GM18508 (cell line): Measurements from ENCODE around the gene HSD11B1.

Experiments
- ATAC-seq: cut with Tn5 transposase; IDR thresholded peaks from one replicate; pipeline ENCODE4 v1.9.1; 2021; ENCODE audit warnings: moderate number of reproducible peaks; ENCODE audit not compliant: insufficient read depth, unreplicated experiment

The HSD11B1 gene

DNA sequence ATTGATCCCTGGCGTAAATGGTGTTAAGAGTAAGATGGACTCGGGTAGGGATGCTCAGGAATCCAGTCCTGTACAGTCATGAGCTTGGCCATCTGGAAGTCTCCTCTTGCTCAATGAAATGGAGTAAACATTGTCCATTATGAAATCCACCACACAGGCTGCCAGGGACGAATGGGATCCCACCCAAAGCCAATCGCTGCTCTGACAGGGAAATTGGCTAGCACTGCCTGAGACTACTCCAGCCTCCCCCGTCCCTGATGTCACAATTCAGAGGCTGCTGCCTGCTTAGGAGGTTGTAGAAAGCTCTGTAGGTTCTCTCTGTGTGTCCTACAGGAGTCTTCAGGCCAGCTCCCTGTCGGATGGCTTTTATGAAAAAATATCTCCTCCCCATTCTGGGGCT, at the start of gene HSD11B1:
Gene HSD11B1, plus strand, starts transcription at position 263 of the 400 bp plus-strand sequence. Its CDS starts 97 bp downstream, at position 360.
- ATAC-seq: no peak

DNA sequence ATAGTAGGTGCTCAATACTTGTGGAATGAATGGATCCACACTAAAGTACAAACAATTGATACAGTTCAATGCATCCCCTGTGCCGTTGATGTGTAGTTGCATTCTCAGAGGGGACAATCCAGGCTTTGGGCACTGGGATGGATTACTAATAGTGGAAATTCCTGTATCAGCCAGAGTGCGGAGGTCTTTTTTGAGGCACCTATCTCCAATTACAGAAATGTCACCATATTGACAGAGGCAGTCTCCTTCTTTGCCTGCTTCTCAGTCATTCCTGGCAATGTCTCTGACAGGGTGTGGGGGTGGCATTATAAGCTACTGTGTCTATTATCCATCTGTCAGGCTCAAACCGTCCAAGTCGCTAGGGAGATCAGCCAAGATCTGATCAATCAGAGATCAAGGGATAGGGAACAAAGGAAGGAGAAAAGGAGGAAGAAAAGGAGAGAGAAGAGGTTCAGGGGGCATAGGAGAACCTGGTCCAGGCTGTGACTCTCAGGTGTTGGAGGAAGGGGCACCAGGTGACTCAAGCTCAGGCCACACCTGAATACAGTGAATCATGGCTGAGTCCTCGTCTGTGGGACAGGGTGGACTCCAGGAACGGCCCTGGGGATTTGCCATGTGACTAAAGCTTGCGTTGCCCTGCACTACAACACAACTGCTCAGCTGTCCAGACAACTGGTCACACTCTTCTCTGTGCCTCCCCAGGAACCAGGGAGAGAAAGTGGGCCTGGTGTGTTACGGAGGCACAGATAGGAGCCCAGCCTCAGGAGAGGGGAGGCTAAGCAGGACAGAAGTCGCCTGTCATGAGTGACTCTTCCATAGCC, 49.0 kb upstream of the HSD11B1 start:
- no peak for ATAC-seq

DNA sequence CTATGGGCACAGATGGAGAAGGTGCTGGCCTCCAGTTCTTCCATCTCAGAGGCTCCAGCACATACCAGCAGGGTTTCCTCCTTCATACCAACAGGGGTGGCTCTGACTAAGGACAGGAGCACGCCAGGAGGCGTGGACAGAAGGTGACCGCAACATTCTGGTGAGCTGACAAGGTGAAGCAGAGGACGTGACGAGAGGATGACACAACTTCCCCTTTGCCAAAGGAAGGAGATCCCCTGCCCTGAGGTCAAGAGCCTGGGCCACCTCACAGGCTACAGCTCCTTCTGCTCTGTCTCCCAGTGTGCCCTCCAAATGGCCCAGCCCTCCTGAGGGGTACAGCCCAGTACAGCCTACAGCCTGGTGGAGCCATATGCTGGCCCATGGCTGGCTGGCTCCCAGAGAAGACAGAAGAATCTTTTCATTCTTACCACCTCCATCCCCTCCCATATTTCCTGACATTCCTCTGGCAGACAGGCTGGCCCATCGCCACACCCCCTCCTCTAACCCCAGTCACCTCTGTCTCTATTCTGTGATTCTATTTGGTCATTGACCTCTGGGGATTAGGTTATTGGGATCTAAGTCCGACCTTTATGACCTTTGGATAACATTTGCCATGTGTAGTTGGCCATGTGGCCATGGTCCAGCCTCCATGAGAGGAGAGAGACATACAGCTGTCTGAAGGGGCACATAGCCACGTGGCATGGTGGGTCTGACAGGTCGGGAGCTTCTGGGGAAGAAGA, 47.3 kb upstream of the HSD11B1 start:
- peak; percentile 39 for ATAC-seq

DNA sequence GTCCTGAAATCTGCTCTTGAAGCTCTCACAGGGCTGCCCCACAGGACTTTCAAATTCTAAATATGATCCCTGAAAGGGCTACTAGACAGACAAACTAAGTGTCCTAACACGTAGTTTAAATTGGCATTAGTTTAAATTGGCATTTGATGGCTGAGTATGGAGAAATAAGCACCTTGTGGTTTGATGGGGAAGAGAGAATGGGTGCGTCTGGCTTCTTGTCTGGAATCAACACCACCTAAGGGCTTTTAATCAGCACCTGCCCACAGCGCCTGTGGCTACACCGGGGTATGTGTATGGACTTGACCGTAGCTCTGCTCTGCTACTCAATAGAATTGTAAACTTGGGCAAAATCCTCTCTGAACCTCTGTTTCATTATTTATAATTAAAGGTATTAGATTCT, 46.7 kb upstream of the HSD11B1 start:
- no peak for ATAC-seq

DNA sequence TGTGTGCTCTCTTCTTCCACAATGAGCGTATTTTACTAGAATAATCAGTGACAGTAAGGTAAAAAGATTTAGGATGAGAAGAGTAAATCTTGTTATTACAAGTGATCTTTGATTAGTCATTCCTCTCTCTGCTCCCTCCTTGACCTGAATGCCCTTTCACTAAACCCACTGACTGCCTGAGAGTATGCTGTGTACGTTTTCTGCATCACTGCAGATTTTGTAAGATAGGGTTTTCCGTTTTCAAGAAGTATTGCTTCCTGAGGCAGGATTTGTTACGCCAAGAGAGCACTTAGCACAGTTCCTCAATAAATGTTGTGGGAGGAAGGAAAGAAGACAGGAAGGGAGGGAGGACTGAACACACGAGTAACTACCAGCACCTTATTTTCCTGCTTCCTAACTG, 44.7 kb upstream of the HSD11B1 start:
- ATAC-seq: peak; percentile 85

DNA sequence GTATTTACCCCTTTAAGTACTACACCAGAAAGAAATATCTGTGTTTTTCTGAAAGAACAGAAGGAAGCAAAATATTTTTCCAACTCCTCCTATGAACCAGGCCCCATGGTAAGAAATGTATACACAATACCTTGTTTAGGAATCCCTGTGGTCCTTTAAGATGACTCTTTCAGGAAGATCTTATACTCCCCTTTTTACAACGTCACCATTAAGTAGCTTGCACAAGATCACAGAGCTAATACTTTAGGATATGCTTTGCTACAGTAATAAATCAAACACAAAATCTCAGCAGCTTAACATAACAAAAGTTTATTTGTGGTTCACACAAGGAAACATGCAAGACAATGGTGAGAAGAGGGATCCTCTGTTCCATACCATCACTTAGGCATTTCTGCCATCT, 43.6 kb upstream of the HSD11B1 start:
- no peak for ATAC-seq

DNA sequence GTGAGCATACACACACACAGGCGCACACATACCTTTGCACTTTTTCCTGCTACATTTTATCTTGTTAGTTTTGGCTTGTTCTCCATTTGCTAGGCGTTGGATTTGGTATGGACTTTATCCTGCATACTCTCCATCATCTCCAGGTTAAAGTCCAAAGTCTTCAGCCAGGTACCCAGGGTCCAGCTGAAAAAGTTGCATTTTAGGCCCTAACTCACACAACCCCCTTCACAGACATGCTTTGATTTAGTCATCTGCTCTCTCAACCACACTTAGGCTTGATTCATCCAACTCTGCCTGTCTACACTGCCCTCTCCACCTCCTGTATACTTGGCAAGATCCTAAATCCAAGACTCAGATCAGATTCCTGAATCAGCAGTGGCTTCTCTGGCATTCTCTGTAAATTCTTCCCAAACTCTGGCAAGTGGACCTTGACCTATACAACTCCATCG, 41.7 kb upstream of the HSD11B1 start:
- ATAC-seq: no peak

DNA sequence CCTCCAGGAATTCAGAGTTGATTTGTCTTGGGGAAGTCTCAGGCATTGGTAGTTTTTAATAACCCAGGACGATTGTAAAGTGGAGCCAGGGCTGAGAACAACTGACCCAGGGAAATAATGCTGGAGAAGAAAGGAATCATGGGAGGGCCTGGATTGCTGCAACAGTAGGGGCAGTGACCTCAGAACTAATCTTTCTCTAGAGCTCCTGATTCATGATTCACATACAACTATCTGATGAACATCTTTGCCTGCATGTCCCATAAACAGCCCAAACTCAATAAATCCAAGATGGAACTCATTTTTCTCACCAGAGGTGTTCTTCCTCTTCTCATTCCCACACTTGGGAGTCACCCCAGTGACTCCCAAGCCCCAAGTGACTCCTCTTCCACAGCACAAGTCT, 37.5 kb upstream of the HSD11B1 start:
- no peak for ATAC-seq

DNA sequence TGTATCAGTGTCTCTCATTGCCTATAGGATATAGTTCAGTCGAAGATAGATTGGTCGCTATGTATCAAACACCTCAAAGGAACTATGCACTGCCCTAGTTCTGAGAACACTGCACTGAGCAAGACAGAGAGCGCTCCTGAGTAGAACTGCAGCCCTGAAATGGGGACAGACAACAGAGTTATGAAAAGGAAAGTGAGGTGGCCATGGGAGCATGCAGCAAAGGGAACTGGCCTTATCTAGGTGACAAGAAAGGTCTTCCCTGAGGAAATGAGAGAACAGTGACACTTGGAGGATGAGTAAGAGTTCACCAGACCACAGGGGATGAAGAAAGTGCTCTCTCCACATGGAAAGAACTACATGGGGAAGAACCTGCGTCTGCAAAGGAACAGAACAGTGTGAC, 36.9 kb upstream of the HSD11B1 start:
- no peak for ATAC-seq

DNA sequence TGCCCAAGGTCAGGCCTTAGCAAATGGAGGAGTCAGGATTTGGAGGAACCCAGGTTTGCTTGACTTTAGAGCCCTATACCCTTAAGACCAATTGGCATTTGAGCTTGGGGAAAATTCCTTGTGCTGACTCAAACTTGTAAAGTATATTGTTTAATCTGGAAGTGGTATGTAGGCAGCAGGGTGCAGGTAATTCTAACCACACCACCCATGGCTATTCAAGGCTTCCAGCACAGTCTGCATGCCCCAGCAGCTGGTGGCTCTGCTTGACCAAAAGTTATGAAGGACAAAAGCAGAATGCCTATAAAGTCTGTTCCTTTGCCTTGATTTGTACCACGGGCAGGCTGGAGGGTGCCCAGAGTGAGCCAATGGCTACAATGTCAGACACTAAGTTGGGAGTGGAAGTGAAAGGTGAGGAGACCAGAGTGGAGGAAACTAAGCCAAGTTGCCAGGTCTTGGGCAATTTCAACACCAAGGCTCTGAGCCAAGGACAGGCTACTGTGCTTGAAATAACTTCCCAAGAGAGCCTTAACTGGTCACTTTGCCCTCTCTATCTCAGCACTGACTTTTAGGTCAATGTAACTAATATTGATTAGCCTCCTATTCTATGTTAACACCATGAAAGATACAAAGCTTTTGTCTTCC, 34.1 kb upstream of the HSD11B1 start:
- ATAC-seq: no peak

DNA sequence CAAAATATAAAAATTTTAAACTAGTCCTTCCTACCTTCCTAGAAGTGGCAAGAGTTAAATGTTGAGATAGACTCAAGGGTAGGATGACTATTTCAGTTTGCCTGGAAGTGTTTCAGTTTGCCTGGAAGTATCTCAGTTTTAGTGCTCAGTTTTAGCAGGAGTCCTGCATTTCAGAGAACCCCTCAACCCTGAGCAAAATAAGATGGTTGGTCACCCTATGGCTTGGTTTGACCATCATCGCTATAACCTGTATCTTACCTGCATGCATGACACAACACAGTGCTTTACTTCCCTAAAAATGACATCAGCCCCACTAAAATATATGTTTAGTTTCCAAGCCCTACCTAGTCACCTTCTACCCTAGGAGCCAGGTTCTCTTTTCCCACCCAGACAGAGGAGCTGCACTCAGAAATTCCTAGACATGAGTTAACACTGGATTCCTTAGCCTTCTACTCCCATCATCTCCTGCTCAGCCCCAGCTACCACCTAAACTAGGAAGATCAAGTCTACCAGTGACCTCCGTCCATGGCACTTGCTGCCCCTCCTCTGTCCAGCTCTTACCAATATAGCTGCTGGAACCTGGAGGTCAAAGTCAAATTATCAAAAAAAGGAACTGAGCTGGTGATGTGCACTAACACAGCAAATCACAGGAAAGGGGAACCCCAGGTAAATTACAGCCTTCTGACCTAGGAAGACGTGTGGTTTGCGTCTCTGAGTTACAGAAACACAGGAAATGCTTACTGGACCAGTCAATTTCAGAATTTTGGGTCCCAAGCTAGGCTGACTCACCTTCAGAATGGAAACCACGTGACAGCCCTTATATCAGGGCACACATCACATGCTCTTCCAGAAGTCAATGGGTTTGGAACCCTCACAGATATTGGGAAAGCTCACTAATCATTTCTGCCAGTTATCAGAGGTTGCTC, 31.7 kb upstream of the HSD11B1 start:
- peak; percentile 92 for ATAC-seq

DNA sequence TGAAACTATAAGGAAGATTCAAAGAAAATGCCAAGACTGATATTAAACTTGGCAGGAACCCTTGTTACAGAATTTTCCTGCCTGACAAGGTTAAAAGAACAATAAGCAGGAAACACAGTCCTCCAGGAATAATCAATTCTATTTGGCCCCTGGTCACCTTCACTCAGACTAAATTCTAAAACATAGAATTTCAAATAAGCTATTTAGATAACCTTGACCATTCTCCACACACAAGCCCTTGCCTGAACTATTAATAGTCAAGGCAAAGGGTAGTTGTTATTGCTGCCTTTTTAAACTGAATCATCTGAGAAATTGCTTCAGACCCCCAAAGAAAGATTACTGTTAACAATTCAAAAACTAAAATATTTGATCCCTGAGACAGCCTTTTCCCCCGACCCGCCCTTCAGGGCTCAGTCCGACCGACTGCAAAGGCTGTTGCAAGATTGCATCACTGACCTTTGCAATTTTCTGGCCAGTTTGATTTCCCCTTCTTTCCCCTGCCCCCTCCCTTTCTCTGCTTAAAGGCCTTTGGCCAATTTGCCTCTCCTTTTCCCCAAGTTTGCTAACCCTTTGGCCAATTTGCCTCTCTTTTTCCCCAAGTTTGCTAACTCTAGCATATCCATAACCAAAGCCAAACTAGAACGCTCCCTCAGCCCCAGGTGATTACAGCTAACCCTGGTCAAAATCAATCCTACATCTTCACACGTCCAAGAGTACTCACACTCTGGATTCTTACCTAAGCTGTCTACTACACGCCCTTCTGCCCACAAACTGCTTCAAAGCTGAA, 30.8 kb upstream of the HSD11B1 start:
- no peak for ATAC-seq

DNA sequence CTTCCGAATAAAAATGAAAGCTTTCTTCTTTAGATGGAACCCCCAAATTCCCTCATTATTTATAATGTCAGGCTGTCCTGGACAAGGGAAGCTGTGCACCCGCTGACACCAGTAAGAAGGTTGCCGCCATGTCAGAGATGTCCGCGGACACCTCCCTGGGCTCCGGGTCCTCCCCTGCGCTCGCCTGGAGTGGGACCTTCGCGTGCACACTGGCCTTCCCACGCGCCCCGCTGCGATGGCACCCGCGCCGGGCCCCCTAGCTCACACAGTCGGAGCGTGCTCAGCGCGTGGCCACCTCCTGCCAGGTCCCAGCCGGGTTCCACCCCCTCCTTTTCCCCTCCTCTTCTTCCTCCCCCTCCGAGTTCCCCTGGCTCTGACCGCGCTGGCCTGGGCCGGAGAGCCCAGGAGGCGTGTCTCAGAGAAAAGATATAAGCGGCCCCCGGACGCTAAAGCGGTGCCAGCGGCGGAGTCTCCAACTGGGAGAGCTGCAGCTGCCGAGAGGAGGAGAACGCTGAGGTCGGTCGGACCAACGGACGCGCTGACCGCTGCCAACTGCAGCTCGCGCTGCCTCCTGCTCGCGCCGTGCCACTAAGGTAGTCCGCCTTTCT, 29.6 kb upstream of the HSD11B1 start, which contains the start of gene G0S2:
Gene G0S2, plus strand, starts transcription at position 456 of the 608 bp plus-strand sequence. CDS start 273 bp downstream, outside the sequence.
- ATAC-seq: no peak

DNA sequence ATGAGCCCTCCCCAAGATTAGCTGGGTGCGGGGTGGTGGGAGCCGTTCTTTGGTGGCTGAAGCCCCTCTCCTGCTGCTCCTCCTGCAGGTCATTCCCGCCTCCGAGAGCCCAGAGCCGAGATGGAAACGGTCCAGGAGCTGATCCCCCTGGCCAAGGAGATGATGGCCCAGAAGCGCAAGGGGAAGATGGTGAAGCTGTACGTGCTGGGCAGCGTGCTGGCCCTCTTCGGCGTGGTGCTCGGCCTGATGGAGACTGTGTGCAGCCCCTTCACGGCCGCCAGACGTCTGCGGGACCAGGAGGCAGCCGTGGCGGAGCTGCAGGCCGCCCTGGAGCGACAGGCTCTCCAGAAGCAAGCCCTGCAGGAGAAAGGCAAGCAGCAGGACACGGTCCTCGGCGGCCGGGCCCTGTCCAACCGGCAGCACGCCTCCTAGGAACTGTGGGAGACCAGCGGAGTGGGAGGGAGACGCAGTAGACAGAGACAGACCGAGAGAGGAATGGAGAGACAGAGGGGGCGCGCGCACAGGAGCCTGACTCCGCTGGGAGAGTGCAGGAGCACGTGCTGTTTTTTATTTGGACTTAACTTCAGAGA, 29.0 kb upstream of the HSD11B1 start:
- ATAC-seq: no peak

DNA sequence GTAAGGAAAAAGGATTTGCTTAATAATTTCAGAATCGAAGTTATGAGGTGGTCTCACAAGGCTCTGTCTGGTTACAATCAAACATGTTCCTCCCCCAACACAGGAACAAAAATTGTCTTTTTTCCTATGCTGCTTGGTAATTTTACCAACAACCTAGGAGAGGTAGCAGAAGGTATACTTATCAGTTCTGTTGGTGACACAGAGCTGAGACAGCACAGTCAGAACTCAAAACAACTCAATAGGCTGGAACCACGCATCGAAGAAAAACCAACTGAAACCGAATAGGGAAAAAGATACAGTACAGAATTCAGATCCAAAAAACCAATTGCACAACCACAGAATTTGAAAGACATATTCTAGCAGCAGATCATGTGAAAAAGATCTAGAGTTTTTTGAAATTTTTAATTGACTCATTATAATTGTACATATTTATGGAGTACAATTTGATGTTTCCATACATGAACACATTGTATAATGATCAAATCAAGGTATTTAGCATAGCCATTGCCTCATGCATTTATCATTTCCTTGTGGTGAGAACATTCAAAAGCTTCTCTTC, 25.6 kb upstream of the HSD11B1 start:
- ATAC-seq: no peak

DNA sequence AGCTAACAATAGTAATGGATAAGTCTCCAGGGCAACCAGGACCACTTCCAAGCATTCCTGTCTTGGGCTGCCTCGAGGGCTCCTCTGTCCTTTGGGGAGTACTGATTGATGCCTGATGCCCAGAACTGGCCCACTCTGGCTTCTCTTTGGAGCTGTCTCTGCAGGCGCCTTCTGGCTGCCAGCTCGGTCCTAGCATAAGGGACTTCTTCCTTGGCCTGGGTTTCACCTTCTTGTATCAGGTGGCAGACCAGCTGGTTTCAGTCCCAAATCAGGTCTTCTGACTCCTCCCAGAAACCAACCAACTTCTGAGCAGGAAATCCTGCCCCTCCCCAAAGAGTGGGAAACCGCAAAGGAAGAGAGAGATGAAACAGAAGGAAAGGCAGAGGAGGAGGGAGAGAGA, 18.8 kb upstream of the HSD11B1 start:
- no peak for ATAC-seq

DNA sequence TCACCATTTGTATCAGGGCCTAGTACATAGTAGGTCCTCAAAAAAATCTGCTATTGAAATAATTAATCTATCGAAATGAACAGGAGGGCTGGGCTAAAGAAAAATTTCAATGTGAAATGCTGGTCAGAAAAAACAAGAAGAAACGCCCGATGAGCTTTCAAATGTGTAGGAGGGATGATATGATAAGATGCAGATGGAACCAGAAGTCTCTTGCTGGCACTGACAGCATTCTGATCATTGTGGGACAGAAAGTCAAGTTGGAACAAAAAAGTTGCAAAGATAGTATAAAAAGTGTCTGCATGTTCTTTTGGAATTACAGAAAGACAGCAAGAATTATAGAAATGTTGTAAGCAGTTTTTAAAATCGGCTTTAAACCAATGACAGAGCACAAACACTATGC, 18.3 kb upstream of the HSD11B1 start:
- no peak for ATAC-seq

DNA sequence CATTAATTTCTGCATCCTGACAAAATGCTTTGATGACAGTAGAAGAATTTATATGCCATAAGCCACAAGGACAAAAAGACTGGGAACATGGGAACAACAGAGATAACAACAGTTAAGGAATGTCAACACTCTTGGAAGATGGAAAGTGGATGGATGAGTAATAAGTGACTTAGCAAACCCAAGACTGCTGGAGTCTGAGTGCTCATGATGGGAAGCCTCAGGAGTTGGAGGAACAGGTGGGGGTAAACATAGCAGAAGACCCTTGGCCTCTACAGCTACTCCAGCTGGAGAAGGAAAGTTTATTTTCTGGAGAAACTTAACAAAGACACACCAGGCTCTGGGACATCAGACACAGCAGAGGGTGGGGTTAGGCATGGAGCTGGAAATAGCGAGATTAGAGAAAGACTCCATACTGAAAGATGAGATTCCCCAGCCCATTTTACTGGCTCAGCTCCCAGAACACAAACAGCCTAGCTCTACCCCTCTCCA, 15.9 kb upstream of the HSD11B1 start:
- ATAC-seq: no peak
